Measurements from ENCODE around the gene C1QL4.
"Not testable (repeated sequence)": the region's sequence is repeated elsewhere in the genome, so short reads cannot be mapped to it uniquely, and the experiment has no call there.

The C1QL4 gene

DNA sequence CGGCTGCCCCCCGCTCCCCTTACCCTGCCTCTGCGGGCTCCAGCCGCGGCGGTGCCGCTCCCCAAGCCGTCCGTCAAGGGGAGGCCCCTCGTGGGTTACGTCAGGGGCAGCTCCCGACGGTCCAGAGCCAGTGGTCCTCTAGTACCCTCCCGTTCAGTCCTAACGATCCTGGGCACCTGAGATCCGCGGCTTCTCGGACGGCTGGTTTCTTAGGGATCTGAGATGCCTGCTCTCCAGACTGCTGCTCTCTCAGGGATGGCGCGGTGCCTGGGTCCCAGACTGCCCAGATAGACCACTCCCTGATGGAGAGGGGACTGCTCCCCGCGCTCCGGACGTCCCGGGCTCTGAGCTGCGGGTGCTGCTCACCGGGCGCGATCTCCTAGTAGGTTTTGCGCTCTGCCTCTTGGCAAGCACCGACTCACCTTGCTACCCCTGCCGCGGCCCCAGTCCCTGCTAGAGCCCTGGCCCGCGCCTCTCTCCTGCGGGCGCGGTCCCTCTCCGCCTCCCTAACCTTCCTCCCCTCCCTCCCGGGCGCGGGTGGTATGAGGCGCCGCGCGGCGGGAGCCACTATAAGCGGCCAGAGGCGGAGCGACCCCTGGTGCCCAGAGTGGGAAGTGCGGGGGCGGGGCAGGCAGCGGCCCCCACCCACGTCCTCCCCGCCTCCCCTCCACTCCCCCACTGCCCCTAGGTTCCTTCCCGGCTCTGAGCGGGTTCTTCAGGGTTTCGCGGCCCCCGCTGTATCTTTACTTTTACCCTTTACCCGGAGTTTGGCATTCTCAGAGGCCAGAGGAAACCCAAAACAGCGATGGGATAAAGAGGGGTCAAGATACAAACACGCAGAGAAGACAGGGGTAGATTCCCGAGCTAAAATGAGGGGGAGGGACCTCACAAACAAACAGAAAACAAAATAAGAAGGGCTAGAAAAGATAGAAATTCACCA, at the start of gene C1QL4:
TSS of gene C1QL4 (minus strand) at position 544 of the 940 bp plus-strand sequence. CDS start 711 bp downstream, outside the sequence.
- TF ChIP-seq ZNF274 (IDR thresholded peaks at IDR 0.05; ENCODE audit: low read depth, low read length) (no peak), SUZ12 (IDR thresholded peaks at IDR 0.05; ENCODE audit: extremely low read depth, insufficient read depth, insufficient read length) (no peak), YY1 (IDR thresholded peaks at IDR 0.05; ENCODE audit: insufficient read depth, insufficient read length) (no peak)
- peak within 1 kb of the TSS; percentile 60 for H3K4me3 ChIP-seq (ENCODE audit: insufficient read length, low read depth)
- H3K9ac ChIP-seq (ENCODE audit: insufficient read length, low read depth) = peak within 1 kb of the TSS; percentile 79
- peaks cover 57% of the 10 kb centered on the region for H3K27me3 ChIP-seq (ENCODE audit: insufficient read depth, insufficient read length)
- H3K9me3 ChIP-seq (ENCODE audit: insufficient read depth, low read length) = no peaks in the 10 kb centered on the region; the same call in 1 of the 2 replicates
- peaks cover 34% of the 10 kb centered on the region for H3K4me1 ChIP-seq (ENCODE audit: insufficient read depth, insufficient read length)
- no peak for DNase-seq (ENCODE audit: low read depth, low spot score)
- peaks cover 5% of the 10 kb centered on the region for H3K36me3 ChIP-seq (ENCODE audit: insufficient read depth, insufficient read length, low read length)

DNA sequence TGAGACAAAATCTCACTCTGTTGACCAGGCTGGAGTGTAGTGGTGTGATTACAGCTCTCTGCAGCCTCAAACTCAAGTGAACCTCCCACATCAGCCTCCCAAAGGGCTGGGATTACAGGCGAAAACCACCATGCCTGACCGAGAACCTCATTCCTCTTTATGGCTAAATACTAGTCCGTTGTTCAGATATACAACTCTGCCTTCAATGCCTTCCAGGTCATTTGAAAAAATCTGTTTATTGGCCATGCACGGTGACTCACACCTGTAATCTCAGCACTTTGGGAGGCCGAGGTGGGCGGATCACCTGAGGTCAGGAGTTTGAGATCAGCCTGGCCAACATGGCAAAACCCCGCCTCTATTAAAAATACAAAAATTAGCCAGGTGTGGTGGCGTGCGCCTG, 43.2 kb upstream of the C1QL4 start:
- H3K36me3 ChIP-seq (ENCODE audit: insufficient read depth, insufficient read length, low read length); DNase-seq (ENCODE audit: low read depth, low spot score); H3K27me3 ChIP-seq (ENCODE audit: insufficient read depth, insufficient read length); H3K9ac ChIP-seq (ENCODE audit: insufficient read length, low read depth); H3K9me3 ChIP-seq (ENCODE audit: insufficient read depth, low read length); H3K4me3 ChIP-seq (ENCODE audit: insufficient read length, low read depth); H3K4me1 ChIP-seq (ENCODE audit: insufficient read depth, insufficient read length): not testable (repeated sequence)

DNA sequence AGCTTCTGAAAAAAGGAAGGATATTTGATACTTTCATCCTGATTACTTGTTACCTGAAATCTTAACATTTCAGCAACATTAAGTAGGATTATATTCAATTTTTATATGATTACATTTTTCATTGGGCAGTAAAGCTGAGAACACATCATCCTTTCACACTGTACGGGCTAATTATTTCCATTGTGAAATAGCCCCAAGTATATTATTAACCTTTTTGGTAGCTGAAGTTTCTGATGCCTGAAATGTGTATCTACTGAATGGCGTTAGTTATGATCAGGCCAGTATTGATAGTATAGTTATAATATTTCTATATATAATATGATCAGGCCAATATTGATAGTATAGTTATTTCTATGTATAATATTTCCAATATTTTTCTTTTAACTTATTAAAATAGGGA, 40.4 kb upstream of the C1QL4 start:
- Histone ChIP-seq H3K4me3 (ENCODE audit: insufficient read length, low read depth) (no peak overlapping the region), H3K9ac (ENCODE audit: insufficient read length, low read depth) (no peak overlapping the region), H3K9me3 (ENCODE audit: insufficient read depth, low read length) (no peaks in the 10 kb centered on the region), H3K4me1 (ENCODE audit: insufficient read depth, insufficient read length) (no peaks in the 10 kb centered on the region), H3K27me3 (ENCODE audit: insufficient read depth, insufficient read length) (no peaks in the 10 kb centered on the region), H3K36me3 (ENCODE audit: insufficient read depth, insufficient read length, low read length) (peaks cover 4% of the 10 kb centered on the region)
- DNase-seq (ENCODE audit: low read depth, low spot score) = no peak
- TF ChIP-seq ZNF274 (IDR thresholded peaks at IDR 0.05; ENCODE audit: low read depth, low read length) (no peak), YY1 (IDR thresholded peaks at IDR 0.05; ENCODE audit: insufficient read depth, insufficient read length) (no peak), SUZ12 (IDR thresholded peaks at IDR 0.05; ENCODE audit: extremely low read depth, insufficient read depth, insufficient read length) (no peak)

DNA sequence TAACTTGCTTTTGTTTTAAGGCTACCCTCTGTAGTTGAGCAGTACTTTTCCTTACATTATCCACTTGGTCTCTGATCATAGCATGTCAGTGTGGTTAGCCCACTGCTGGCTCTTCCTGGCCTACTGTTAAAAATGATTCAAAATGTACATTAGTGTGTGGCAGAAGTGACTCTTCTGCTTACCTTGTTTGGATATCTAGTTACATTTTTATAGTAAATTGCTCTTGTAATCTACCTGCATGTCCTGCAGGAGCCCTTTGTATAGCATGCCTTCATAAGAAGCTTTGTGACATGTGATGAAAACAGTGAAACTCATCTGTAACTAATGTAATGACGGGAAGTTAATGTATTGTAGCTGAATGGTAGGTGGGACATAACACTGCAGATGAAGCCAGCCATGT, 38.4 kb upstream of the C1QL4 start:
- no peaks in the 10 kb centered on the region for H3K27me3 ChIP-seq (ENCODE audit: insufficient read depth, insufficient read length)
- no peaks in the 10 kb centered on the region for H3K9me3 ChIP-seq (ENCODE audit: insufficient read depth, low read length)
- DNase-seq (ENCODE audit: low read depth, low spot score) = no peak
- H3K4me1 ChIP-seq (ENCODE audit: insufficient read depth, insufficient read length) = no peaks in the 10 kb centered on the region
- H3K36me3 ChIP-seq (ENCODE audit: insufficient read depth, insufficient read length, low read length) = peaks cover 6% of the 10 kb centered on the region
- no peak overlapping the region for H3K4me3 ChIP-seq (ENCODE audit: insufficient read length, low read depth)
- H3K9ac ChIP-seq (ENCODE audit: insufficient read length, low read depth) = no peak overlapping the region
- TF ChIP-seq SUZ12 (IDR thresholded peaks at IDR 0.05; ENCODE audit: extremely low read depth, insufficient read depth, insufficient read length) (no peak), YY1 (IDR thresholded peaks at IDR 0.05; ENCODE audit: insufficient read depth, insufficient read length) (no peak), ZNF274 (IDR thresholded peaks at IDR 0.05; ENCODE audit: low read depth, low read length) (no peak)

DNA sequence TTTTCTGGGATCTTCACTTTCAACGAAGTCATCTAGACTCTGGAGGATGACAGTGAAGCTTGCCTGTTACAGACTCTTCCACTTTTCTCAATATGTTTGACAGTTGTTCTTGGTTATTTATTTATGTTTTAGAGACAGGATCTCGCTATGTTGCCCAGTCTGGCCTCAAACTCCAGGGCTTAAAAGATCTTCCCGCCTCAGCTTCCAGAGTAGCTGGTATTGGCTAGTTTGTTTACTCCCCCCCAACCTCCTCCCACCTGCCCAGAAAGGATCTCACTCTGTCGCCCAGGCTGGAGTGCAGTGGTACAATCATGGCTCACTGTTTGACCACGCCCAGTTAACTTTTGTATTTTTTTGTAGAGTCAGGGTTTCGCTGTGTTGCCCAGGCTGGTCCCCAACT, 33.6 kb upstream of the C1QL4 start:
- H3K4me3 ChIP-seq (ENCODE audit: insufficient read length, low read depth) = no peak overlapping the region
- DNase-seq (ENCODE audit: low read depth, low spot score) = no peak
- peaks cover 2% of the 10 kb centered on the region for H3K4me1 ChIP-seq (ENCODE audit: insufficient read depth, insufficient read length)
- TF ChIP-seq SUZ12 (IDR thresholded peaks at IDR 0.05; ENCODE audit: extremely low read depth, insufficient read depth, insufficient read length) (no peak), ZNF274 (IDR thresholded peaks at IDR 0.05; ENCODE audit: low read depth, low read length) (no peak), YY1 (IDR thresholded peaks at IDR 0.05; ENCODE audit: insufficient read depth, insufficient read length) (no peak)
- no peaks in the 10 kb centered on the region for H3K9me3 ChIP-seq (ENCODE audit: insufficient read depth, low read length)
- no peaks in the 10 kb centered on the region for H3K27me3 ChIP-seq (ENCODE audit: insufficient read depth, insufficient read length)
- peaks cover 6% of the 10 kb centered on the region for H3K36me3 ChIP-seq (ENCODE audit: insufficient read depth, insufficient read length, low read length)
- H3K9ac ChIP-seq (ENCODE audit: insufficient read length, low read depth) = no peak overlapping the region

DNA sequence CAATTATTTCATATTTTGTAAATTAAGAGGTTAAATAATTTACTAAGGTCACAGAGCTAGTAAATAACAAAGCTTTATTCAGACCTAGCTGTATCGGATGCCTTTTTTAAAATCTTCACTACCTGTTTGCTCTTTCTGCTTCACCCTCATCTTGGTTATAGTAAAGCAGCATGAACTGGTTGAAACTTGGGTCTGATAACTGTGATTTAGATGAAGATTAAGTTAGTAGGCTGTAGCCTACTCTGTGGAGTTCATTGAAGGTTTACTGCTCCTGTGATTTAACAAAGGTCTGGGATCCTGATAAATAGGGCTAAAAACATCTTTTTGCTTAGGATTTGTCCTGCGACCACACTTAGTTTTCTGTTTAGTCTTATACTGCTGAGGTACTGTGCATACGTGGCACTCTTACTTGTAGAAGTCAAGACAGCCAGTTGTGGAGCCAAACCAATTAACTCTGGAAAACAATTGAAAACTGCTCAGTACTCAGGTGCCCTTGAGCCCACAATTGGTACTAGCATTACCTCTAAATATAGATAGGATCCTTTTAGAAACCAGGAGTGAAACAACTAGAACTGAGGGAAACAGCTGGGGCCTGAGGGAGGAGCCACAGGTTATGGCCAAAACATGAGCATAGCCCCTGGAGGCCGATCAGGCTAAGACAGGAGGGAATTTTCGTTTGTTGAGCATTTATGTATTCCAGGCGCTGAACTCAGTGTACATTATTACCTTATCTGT, 32.6 kb upstream of the C1QL4 start:
- no peaks in the 10 kb centered on the region for H3K27me3 ChIP-seq (ENCODE audit: insufficient read depth, insufficient read length)
- DNase-seq (ENCODE audit: low read depth, low spot score) = no peak

DNA sequence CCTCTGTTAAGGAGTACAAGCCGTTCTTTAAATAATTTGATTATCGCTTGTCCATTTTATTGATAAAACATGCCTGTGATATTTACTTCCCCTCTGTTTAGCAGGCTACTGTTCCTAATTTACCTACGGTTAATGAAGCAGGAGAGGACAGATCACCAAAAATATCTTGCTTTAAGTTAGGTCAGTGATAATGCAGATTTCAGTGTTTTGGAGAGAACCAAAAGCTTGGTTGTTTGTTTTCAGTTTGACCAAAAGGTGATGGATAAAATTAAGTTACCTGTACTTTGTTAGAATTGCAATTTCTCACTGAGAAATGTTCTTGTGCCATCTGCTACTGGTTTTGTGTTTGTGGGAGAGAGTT, 31.2 kb upstream of the C1QL4 start:
- H3K36me3 ChIP-seq (ENCODE audit: insufficient read depth, insufficient read length, low read length) = peaks cover 6% of the 10 kb centered on the region
- no peaks in the 10 kb centered on the region for H3K9me3 ChIP-seq (ENCODE audit: insufficient read depth, low read length)
- H3K4me1 ChIP-seq (ENCODE audit: insufficient read depth, insufficient read length) = peaks cover 3% of the 10 kb centered on the region
- peak overlapping the region; percentile 75 for H3K9ac ChIP-seq (ENCODE audit: insufficient read length, low read depth)
- TF ChIP-seq ZNF274 (IDR thresholded peaks at IDR 0.05; ENCODE audit: low read depth, low read length) (no peak), SUZ12 (IDR thresholded peaks at IDR 0.05; ENCODE audit: extremely low read depth, insufficient read depth, insufficient read length) (no peak)
- H3K4me3 ChIP-seq (ENCODE audit: insufficient read length, low read depth) = peak overlapping the region; percentile 66
- DNase-seq (ENCODE audit: low read depth, low spot score) = no peak
- no peaks in the 10 kb centered on the region for H3K27me3 ChIP-seq (ENCODE audit: insufficient read depth, insufficient read length)

More for the DNA sequence above, 32.6 kb upstream of the C1QL4 start:
- H3K9me3 ChIP-seq (ENCODE audit: insufficient read depth, low read length) = no peaks in the 10 kb centered on the region
- H3K4me1 ChIP-seq (ENCODE audit: insufficient read depth, insufficient read length) = peaks cover 3% of the 10 kb centered on the region
- TF ChIP-seq SUZ12 (IDR thresholded peaks at IDR 0.05; ENCODE audit: extremely low read depth, insufficient read depth, insufficient read length) (no peak), YY1 (IDR thresholded peaks at IDR 0.05; ENCODE audit: insufficient read depth, insufficient read length) (no peak), ZNF274 (IDR thresholded peaks at IDR 0.05; ENCODE audit: low read depth, low read length) (no peak)
- H3K4me3 ChIP-seq (ENCODE audit: insufficient read length, low read depth) = no peak overlapping the region
- H3K36me3 ChIP-seq (ENCODE audit: insufficient read depth, insufficient read length, low read length) = peaks cover 6% of the 10 kb centered on the region
- no peak overlapping the region for H3K9ac ChIP-seq (ENCODE audit: insufficient read length, low read depth)

Data from NT2/D1 (cell line).